HG03342 (cell line): ENCODE data around the gene ACVR1B.
"Not testable (repeated sequence)": the region's sequence is repeated elsewhere in the genome, so short reads cannot be mapped to it uniquely, and the experiment has no call there.

ENCODE experiments used
- ATAC-seq: cut with Tn5 transposase; IDR thresholded peaks from one replicate; pipeline ENCODE4 v1.9.1; 2021; ENCODE audit warnings: mild to moderate bottlenecking, moderate library complexity; ENCODE audit not compliant: unreplicated experiment

ACVR1B gene

GRCh38 chr12:51969643-51970042 is 18.1 kb downstream of the ACVR1B start:
- ATAC-seq, result no peak

GRCh38 chr12:51970904-51971646 is 19.6 kb downstream of the ACVR1B start:
- peak; percentile 89 for ATAC-seq

GRCh38 chr12:51971679-51972421 is 20.4 kb downstream of the ACVR1B start:
- peak; percentile 41 for ATAC-seq

- ATAC-seq, result no peak
These were observed 20.9 kb downstream of the ACVR1B start for GRCh38 chr12:51972422-51972812.

GRCh38 chr12:51972849-51973273 is 21.4 kb downstream of the ACVR1B start:
- no peak for ATAC-seq

- ATAC-seq, result no peak
These were observed 22.1 kb downstream of the ACVR1B start for GRCh38 chr12:51973560-51973959.

- no peak for ATAC-seq
These were observed 23.1 kb downstream of the ACVR1B start for GRCh38 chr12:51974646-51975045.

GRCh38 chr12:51975196-51975595 is 23.7 kb downstream of the ACVR1B start:
- no peak for ATAC-seq

- ATAC-seq, result no peak
These were observed 25.1 kb downstream of the ACVR1B start for GRCh38 chr12:51976376-51977160.

GRCh38 chr12:51977320-51977753 is 25.8 kb downstream of the ACVR1B start:
- ATAC-seq, result no peak

- not testable (repeated sequence) for ATAC-seq
These were observed 27.8 kb downstream of the ACVR1B start for GRCh38 chr12:51979306-51979705.

- ATAC-seq, result peak; percentile 68
These were observed 28.7 kb downstream of the ACVR1B start for GRCh38 chr12:51980051-51980808.

GRCh38 chr12:51980809-51981127 is 29.3 kb downstream of the ACVR1B start:
- ATAC-seq, result no peak

GRCh38 chr12:51984657-51985056 is 33.2 kb downstream of the ACVR1B start:
- no peak for ATAC-seq

GRCh38 chr12:51985154-51985835 is 33.8 kb downstream of the ACVR1B start:
- no peak for ATAC-seq

- no peak for ATAC-seq
These were observed 35.3 kb downstream of the ACVR1B start for GRCh38 chr12:51986834-51987233.

GRCh38 chr12:51992246-51992645 is 40.7 kb downstream of the ACVR1B start:
- no peak for ATAC-seq

GRCh38 chr12:51994539-51994820 is 43.0 kb downstream of the ACVR1B start:
- no peak for ATAC-seq

GRCh38 chr12:51994959-51995358 is 43.5 kb downstream of the ACVR1B start:
- ATAC-seq, result no peak

- no peak for ATAC-seq
These were observed 45.6 kb downstream of the ACVR1B start for GRCh38 chr12:51997136-51997535.
